Subcutaneous abdominal adipose tissue (tissue), 5 donors: ENCODE data around the gene DGAT2.

Source experiments
- H3K27ac ChIP-seq: one replicate; pipeline ENCODE4 v1.7.0; 2013; ENCODE audit warnings: low read depth, mild to moderate bottlenecking, inconsistent platforms, low read length, moderate library complexity
- H3K27me3 ChIP-seq, 5 donors: one replicate each; pipeline ENCODE4 v1.7.0; 2013; ENCODE audit warnings: low read length in 5 of 5, inconsistent platforms in 1 of 5; ENCODE audit not compliant: control insufficient read depth in 5 of 5, insufficient read depth in 4 of 5
- H3K36me3 ChIP-seq, 5 donors: one replicate each; pipeline ENCODE4 v1.7.0; 2013; ENCODE audit warnings: low read length in 5 of 5; ENCODE audit not compliant: control insufficient read depth in 5 of 5, insufficient read depth in 5 of 5
- H3K4me1 ChIP-seq, 5 donors: one replicate each; pipeline ENCODE4 v1.7.0; 2013; ENCODE audit warnings: low read length in 5 of 5, mild to moderate bottlenecking in 3 of 5, moderate library complexity in 1 of 5; ENCODE audit not compliant: control insufficient read depth in 5 of 5, insufficient read depth in 5 of 5
- H3K4me3 ChIP-seq, 5 donors: one replicate each; pipeline ENCODE4 v1.7.0; 2013; ENCODE audit warnings: low read length in 5 of 5, low read depth in 1 of 5
- H3K9ac ChIP-seq, 5 donors: one replicate each; pipeline ENCODE4 v1.7.0; 2013; ENCODE audit warnings: low read length in 5 of 5, mild to moderate bottlenecking in 4 of 5, moderate library complexity in 3 of 5
- H3K9me3 ChIP-seq, 5 donors: one replicate each; pipeline ENCODE4 v1.7.0; 2013; ENCODE audit warnings: low read length in 5 of 5; ENCODE audit not compliant: control insufficient read depth in 5 of 5
- donor health status: healthy.
- donor health status: healthy.
- donor health status: healthy.
- donor health status: healthy.
- donor health status: healthy.

The DGAT2 gene

DNA sequence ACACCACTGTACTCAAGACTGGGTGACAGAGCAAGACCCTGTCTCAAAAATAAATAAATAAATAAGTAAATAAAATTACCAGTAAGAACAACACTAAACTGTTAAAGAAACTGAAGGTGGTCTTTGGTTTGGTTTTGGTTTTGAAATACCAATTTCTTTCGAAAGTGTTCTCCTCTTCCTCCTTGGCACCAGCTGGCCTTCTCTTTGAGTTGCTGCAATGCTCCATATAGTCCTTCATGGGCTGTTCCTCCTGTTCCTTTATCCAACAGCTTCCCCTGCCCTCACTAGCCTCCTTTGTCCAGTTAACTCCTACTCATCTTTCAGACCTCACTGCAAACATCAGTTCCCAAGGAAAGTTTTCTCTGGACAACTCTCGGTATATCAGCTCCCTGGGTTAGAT is 41.4 kb downstream of the DGAT2 start:
- no peaks in the 10 kb centered on the region for H3K36me3 ChIP-seq
- no peaks in the 10 kb centered on the region for H3K27me3 ChIP-seq
- H3K4me1 ChIP-seq: peaks cover 3 to 52% (median 46%) of the 10 kb centered on the region in 5 donors
- H3K9ac ChIP-seq: no peak overlapping the region
- H3K27ac ChIP-seq: peak overlapping the region; percentile 92
- no peak overlapping the region for H3K4me3 ChIP-seq
- no peaks in the 10 kb centered on the region for H3K9me3 ChIP-seq

GRCh38 chr11:75810637-75811390 is 42.2 kb downstream of the DGAT2 start:
- no peak overlapping the region for H3K9ac ChIP-seq
- peak overlapping the region; percentile 92 for H3K27ac ChIP-seq
- H3K4me1 ChIP-seq: peaks cover 3 to 54% (median 48%) of the 10 kb centered on the region in 5 donors
- no peaks in the 10 kb centered on the region for H3K27me3 ChIP-seq
- no peak overlapping the region for H3K4me3 ChIP-seq
- no peaks in the 10 kb centered on the region for H3K9me3 ChIP-seq
- H3K36me3 ChIP-seq: no peaks in the 10 kb centered on the region

GRCh38 chr11:75811485-75811884 is 42.9 kb downstream of the DGAT2 start:
- H3K4me3 ChIP-seq: no peak overlapping the region
- peaks cover 5 to 60% (median 55%) of the 10 kb centered on the region in 5 donors for H3K4me1 ChIP-seq
- no peaks in the 10 kb centered on the region for H3K27me3 ChIP-seq
- peak overlapping the region in 1 of 5 donors; percentile 35 for H3K9ac ChIP-seq
- H3K9me3 ChIP-seq: no peaks in the 10 kb centered on the region
- no peaks in the 10 kb centered on the region for H3K36me3 ChIP-seq
- H3K27ac ChIP-seq: peak overlapping the region; percentile 92

DNA sequence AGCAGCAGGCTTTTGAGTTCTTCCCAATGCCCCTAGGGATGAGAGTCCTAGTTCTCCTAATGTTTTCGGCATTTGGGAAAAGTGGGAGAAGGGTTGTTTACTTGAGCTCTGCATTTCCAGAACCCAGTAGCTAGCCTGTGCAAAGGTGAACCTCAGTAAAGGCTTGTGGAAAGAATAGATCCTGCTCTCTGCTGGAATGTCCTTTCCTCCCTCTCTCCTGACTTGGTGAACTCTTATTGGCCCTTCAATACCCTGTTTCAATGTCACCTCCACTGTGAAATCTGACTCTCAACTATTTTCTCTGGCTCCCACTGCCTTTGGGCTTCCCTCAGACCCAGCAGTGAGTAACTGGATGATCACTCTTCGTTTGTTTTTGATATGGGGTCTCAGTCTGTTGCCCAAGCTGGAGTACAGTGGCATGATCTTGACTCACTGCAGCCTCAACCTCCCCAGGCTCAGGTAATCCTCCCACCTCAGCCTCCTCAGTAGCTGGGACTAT is 44.0 kb downstream of the DGAT2 start:
- Histone ChIP-seq H3K9ac (peak overlapping the region in 3 of 5 donors; percentile 21 to 64 (median 48)), H3K4me1 (peaks cover 11 to 72% (median 66%) of the 10 kb centered on the region in 5 donors), H3K27me3 (no peaks in the 10 kb centered on the region), H3K9me3 (no peaks in the 10 kb centered on the region), H3K4me3 (no peak overlapping the region), H3K36me3 (no peaks in the 10 kb centered on the region), H3K27ac (peak overlapping the region; percentile 92)

- no peaks in the 10 kb centered on the region for H3K27me3 ChIP-seq
- H3K36me3 ChIP-seq: no peaks in the 10 kb centered on the region
- H3K4me1 ChIP-seq: peaks cover 11 to 76% (median 68%) of the 10 kb centered on the region in 5 donors
- H3K9me3 ChIP-seq: no peaks in the 10 kb centered on the region
- no peak overlapping the region for H3K4me3 ChIP-seq
- peak overlapping the region in 4 of 5 donors; percentile 21 to 73 (median 61) for H3K9ac ChIP-seq
- peak overlapping the region; percentile 92 for H3K27ac ChIP-seq
Measured at GRCh38 chr11:75813124-75813523, 44.5 kb downstream of the DGAT2 start.

DNA sequence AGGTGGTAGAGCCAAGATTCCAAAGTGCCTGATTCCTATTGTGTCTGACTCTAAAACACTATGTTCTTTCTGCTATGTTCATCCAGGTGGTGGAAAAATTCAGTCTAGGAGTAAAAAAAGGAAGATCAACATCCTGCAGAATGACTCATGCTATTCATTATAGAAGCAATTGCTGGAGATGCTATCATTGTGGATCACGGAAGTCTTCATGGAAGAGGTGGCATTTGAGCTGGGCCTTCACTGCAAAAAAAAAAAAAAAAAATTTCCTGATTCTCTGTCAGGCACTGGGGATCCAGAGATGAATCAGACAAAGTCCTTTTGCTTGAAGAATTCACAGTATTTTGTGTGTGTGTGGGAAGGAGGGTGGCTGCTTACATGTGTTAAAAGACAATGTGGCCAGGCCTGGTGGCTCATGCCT is 45.1 kb downstream of the DGAT2 start:
- Histone ChIP-seq H3K36me3 (no peaks in the 10 kb centered on the region), H3K27me3 (no peaks in the 10 kb centered on the region), H3K4me1 (peaks cover 11 to 77% (median 70%) of the 10 kb centered on the region in 5 donors), H3K27ac (peak overlapping the region; percentile 92), H3K4me3 (peak overlapping the region in 3 of 5 donors; percentile 75 to 88 (median 88)), H3K9ac (peak overlapping the region in 4 of 5 donors; percentile 58 to 85 (median 72)), H3K9me3 (no peaks in the 10 kb centered on the region)

DNA sequence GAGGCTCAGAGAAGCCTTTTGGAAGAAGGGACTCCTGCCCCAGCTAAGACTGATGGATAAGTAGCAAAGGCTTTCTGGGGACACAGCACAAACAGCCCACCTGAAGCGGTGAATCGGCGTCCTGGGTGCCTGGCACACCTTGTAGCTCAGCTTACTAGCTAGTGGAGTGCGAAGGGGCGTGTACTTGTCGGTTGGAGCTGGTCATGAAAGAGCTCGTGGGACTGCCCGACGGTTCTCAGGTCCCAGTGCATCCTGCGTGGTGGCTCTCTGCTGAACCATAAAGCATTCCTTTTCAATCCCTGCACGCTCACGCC is 45.7 kb downstream of the DGAT2 start:
- Histone ChIP-seq H3K27me3 (no peaks in the 10 kb centered on the region), H3K4me1 (peaks cover 11 to 84% (median 72%) of the 10 kb centered on the region in 5 donors)

GRCh38 chr11:75814677-75815344 is 46.2 kb downstream of the DGAT2 start, which contains the start of gene UVRAG:
TSS of gene UVRAG (plus strand) at chr11:75815210. CDS start at chr11:75815408, 198 bp downstream.
- Histone ChIP-seq H3K4me3 (peak within 1 kb of the TSS; percentile 75 to 93 (median 88)), H3K9ac (peak within 1 kb of the TSS; percentile 88 to 96 (median 92)), H3K9me3 (no peaks in the 10 kb centered on the region), H3K4me1 (peaks cover 11 to 80% (median 70%) of the 10 kb centered on the region in 5 donors), H3K27ac (peak within 1 kb of the TSS; percentile 92), H3K36me3 (no peaks in the 10 kb centered on the region), H3K27me3 (no peaks in the 10 kb centered on the region)

More for the DNA sequence above, 45.7 kb downstream of the DGAT2 start:
- H3K27ac ChIP-seq: peak overlapping the region; percentile 92
- peak overlapping the region; percentile 75 to 93 (median 88) for H3K4me3 ChIP-seq
- H3K36me3 ChIP-seq: no peaks in the 10 kb centered on the region
- H3K9ac ChIP-seq: peak overlapping the region; percentile 56 to 89 (median 73)
- H3K9me3 ChIP-seq: no peaks in the 10 kb centered on the region

DNA sequence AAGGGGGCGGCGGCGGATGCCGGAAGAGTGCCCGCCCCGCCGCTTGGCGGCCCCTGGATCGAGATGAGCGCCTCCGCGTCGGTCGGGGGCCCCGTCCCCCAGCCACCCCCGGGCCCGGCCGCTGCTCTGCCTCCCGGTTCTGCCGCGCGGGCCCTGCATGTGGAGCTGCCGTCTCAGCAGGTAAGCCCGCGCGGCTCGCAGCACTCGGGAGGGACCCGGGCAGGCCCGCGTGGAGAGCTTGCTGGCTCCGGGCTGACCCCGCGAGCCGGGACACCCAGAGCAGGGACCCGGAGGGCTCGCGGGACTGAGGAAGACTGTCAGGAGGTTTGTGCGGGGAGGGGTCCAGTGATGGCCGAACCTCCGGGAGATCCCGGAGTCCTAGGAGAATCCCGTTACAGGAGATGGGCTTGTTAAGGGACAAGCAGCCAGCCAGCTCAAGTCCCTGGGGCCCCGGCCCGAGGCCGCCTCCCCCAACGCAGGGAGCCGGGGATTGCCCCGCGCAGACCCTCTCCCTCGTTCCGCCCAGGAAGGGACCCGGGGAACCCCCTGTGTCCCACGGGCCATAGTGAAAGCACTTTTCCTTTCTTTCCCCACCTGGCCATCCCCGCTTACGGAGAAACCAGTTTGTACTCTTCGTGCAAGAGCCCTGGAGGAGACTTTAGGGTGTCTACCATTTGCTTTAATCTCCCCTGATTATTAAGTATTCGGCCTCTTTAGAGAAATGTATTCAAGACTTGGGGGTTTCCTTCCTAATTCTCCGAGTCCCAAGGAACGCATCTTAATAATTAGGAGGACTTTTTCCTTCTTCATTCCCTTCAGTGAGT is 47.0 kb downstream of the DGAT2 start:
- H3K27me3 ChIP-seq: no peaks in the 10 kb centered on the region
- H3K4me1 ChIP-seq: peaks cover 11 to 77% (median 66%) of the 10 kb centered on the region in 5 donors
- H3K9ac ChIP-seq: peak overlapping the region; percentile 88 to 96 (median 92)
- peak overlapping the region; percentile 75 to 93 (median 88) for H3K4me3 ChIP-seq
- H3K9me3 ChIP-seq: no peaks in the 10 kb centered on the region
- no peaks in the 10 kb centered on the region for H3K36me3 ChIP-seq
- H3K27ac ChIP-seq: peak overlapping the region; percentile 92
